ENCODE results near the gene DCLK3. TPM values are rescaled to one million over a fixed set of nuclear protein-coding genes. Genes with fewer than 3 reads are reported as not detected.

DCLK3 gene
- total RNA-seq, 2 donors from 2014 or later, result 0.08 to 0.15 TPM

DNA sequence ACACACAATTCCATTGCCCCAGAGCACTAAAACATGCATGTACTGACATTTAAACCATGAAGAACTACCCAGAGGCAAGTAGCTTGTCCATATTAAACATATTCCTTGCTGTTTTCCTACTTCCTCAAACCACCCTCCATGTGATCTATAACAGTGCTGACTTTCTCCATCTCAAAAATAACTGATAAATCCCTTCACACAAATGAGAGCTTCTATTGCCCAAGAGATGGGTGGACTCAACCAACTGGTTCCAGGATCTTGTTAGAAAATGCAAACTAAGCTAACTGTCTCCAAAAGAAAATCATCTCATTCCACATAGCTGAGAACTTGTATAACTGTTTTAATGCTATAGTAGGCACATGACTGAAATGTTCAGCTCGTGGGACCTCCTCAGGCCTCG, 29.6 kb downstream of the DCLK3 start:
- TF ChIP-seq, protein P1, sequence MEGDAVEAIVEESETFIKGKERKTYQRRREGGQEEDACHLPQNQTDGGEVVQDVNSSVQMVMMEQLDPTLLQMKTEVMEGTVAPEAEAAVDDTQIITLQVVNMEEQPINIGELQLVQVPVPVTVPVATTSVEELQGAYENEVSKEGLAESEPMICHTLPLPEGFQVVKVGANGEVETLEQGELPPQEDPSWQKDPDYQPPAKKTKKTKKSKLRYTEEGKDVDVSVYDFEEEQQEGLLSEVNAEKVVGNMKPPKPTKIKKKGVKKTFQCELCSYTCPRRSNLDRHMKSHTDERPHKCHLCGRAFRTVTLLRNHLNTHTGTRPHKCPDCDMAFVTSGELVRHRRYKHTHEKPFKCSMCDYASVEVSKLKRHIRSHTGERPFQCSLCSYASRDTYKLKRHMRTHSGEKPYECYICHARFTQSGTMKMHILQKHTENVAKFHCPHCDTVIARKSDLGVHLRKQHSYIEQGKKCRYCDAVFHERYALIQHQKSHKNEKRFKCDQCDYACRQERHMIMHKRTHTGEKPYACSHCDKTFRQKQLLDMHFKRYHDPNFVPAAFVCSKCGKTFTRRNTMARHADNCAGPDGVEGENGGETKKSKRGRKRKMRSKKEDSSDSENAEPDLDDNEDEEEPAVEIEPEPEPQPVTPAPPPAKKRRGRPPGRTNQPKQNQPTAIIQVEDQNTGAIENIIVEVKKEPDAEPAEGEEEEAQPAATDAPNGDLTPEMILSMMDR (IDR thresholded peaks at IDR 0.05), result no peak
- Histone ChIP-seq H3K27ac (no peak overlapping the region), H3K9me3 (no peaks in the 10 kb centered on the region), H3K4me1 (peaks cover 0 to 13% of the 10 kb centered on the region in 2 donors), H3K4me3 (no peak overlapping the region), H3K36me3 (no peaks in the 10 kb centered on the region), H3K27me3 (no peaks in the 10 kb centered on the region)
- no peak for DNase-seq (ENCODE audit: low spot score)

DNA sequence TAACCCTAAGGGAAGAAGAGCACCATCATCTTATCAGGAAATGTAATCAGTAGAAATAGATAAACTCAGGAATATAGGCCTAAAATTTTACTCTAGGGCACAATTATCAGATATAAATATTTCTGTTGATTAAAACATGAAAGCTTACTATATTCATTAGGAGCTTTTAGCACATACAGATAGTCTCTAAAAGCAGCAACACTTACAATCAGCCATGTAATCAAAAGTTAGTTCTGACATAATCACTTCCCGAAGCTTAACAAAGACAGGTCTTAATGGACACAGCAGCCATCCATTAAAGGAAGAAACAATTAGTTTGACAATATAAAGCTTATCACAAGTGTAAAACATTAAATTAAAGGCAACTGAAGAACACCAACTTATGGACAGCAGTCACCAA, 30.6 kb downstream of the DCLK3 start:
- Histone ChIP-seq H3K9me3 (no peaks in the 10 kb centered on the region), H3K4me1 (peaks cover 0 to 13% of the 10 kb centered on the region in 2 donors), H3K36me3 (no peaks in the 10 kb centered on the region), H3K27ac (no peak overlapping the region), H3K27me3 (no peaks in the 10 kb centered on the region), H3K4me3 (no peak overlapping the region)
- TF ChIP-seq, protein P1 (IDR thresholded peaks at IDR 0.05), result no peak
- DNase-seq (ENCODE audit: low spot score), result no peak

DNA sequence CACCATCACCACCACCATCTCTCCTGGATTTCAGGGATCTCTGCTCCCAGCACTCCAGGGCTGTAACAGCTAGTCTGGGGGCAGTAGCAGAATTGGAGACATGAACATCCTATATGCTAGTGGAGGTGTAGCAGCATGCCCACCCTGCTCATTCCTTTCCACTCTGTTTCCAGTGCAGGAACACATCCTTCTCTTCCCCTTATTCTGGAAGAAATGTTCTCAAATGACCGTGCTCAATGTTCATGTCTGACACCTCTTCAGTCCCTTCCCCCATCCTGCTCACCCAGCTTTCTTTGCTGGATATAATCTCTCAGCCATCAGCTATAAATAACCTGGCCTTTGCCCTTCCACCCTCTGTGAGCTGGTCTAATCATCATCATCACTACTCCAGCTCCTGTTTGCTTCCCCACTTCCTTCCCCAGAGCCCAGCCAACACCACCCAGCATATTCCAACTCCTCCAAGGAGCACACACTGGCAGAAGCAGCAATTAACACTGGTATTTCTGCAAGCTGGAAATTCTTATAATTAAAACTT, 31.1 kb downstream of the DCLK3 start:
- Histone ChIP-seq H3K4me1 (peaks cover 0 to 8% of the 10 kb centered on the region in 2 donors), H3K27me3 (no peaks in the 10 kb centered on the region), H3K27ac (no peak overlapping the region), H3K4me3 (no peak overlapping the region), H3K9me3 (no peaks in the 10 kb centered on the region), H3K36me3 (no peaks in the 10 kb centered on the region)
- no peak for DNase-seq (ENCODE audit: low spot score)
- TF ChIP-seq, protein P1 (IDR thresholded peaks at IDR 0.05), result no peak

DNA sequence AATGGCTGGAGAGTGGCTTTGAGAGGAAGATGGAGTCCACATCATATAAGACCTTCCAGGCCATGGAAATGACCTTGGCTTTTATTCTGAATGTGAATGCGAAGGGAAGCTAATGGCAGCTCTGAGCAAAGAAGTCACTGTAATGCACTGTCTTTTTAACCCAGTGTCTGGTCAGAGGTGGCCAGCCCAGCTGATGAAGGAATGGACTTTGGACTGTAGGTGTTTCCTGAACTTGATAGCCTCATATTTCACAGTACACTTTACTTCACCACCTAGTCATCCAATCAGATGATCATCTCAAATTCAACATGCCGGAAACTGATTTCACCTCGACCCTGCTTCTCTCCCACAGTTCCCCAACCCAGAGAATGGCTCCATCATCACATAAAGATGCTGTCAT, 33.4 kb downstream of the DCLK3 start:
- DNase-seq (ENCODE audit: low spot score), result no peak
- H3K9me3 ChIP-seq, result no peaks in the 10 kb centered on the region
- H3K36me3 ChIP-seq, result no peaks in the 10 kb centered on the region
- H3K4me3 ChIP-seq, result no peak overlapping the region
- H3K27ac ChIP-seq, result no peak overlapping the region
- TF ChIP-seq, protein P1 (IDR thresholded peaks at IDR 0.05), result no peak
- peaks cover 0 to 2% of the 10 kb centered on the region in 2 donors for H3K4me1 ChIP-seq
- no peaks in the 10 kb centered on the region for H3K27me3 ChIP-seq

DNA sequence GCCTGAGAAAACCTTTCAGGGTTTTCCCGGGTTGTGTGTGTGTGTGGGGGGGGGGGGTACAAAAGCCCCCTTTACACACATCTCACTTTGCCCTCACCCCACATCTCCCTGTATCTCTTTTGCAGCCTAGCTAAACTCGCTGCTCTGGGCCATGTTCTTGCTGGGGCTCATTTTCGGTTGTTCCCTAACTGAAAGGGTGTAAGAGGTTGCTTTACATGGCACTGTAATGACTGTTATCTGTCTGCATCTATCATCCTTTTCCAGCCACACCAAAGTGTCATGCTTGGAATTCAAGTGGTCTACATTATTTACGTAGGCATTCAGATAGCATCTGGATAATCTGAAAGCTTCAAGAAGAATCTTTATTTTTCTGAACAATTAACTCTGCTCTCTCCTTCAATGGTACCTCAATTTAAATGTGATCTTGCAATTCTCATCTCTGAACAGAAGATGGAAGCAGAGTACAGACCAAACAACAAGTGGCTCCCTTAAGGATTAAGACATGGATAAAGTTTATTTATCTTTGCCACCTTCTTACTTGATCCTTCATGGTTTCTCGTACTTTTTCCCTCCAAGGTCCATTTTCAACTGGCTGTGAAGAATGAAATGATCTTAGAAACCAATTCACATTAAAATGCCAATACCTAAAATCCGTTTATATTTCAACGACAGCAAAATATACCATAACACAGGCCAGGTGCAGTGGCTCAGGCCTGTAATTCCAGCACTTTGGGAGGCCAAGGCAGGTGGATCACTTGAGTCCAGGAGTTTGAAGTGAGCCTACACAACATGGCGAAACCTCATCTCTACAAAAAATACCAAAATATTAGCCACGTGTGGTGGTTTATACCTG, 34.9 kb downstream of the DCLK3 start:
- no peak for DNase-seq (ENCODE audit: low spot score)
- no peaks in the 10 kb centered on the region for H3K4me1 ChIP-seq
- H3K27me3 ChIP-seq, result no peaks in the 10 kb centered on the region
- H3K4me3 ChIP-seq, result no peak overlapping the region
- no peaks in the 10 kb centered on the region for H3K9me3 ChIP-seq
- no peak overlapping the region for H3K27ac ChIP-seq
- no peaks in the 10 kb centered on the region for H3K36me3 ChIP-seq
- TF ChIP-seq, protein P1 (IDR thresholded peaks at IDR 0.05), result peak; percentile 51 to 78
